Measurements from ENCODE around the gene ARL3. TPM values are rescaled to one million over a fixed set of nuclear protein-coding genes. Genes with fewer than 3 reads are reported as not detected.

The ARL3 gene
- total and polyA plus RNA-seq, 2 experiments from 2014 or later = 8.5 to 22.6 TPM

DNA sequence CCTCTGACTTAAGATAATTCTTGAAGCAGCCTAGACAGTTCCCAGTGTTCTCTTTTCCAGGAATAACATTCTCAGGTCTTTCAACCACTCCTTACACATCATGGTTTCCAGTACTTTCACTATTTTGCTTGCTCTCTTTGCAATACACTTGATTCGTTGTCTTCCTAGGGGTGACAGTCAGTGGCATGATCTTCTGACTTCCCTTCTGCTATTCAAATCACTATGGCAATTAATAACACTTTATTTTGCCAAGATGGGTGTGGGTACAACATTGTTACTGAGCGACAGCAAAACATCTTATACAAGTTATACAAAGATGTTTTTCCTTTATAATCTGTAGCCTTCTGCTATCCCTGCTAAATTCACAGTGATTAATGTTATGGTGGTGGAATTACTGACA lies 15.3 kb downstream of the ARL3 start:
- H2AFZ ChIP-seq = no peak overlapping the region
- no peak overlapping the region for H3K4me3 ChIP-seq
- Mint-ChIP-seq H3K27ac (no peak overlapping the region), H3K27me3 (ENCODE audit: insufficient read depth, low read depth, poor library complexity) (peaks cover 5% of the 10 kb centered on the region), H3K9me3 (no peaks in the 10 kb centered on the region), H3K4me3 (no peak overlapping the region), H3K36me3 (ENCODE audit: low read depth) (peaks cover 30% of the 10 kb centered on the region), H3K4me1 (no peaks in the 10 kb centered on the region; the same call in 2 of the 3 replicates)
- peaks cover 7% of the 10 kb centered on the region; the same call in 1 of the 2 replicates for H3K36me3 ChIP-seq (ENCODE audit: insufficient read depth)
- H3K9me2 ChIP-seq (ENCODE audit: insufficient read depth) = no peaks in the 10 kb centered on the region
- TF ChIP-seq NANOG (IDR thresholded peaks at IDR 0.05; ENCODE audit: borderline replicate concordance) (no peak), ZNF114 (CRISPR knock-in tag; IDR thresholded peaks at IDR 0.05) (no peak), EZH2 (IDR thresholded peaks at IDR 0.05; ENCODE audit: low read depth, unreplicated experiment) (no peak), CREB1 (CRISPR knock-in tag; IDR thresholded peaks at IDR 0.05; ENCODE audit: low read depth) (no peak), STAT1 (IDR thresholded peaks at IDR 0.05; ENCODE audit: unreplicated experiment) (no peak), ZNF462 (CRISPR knock-in tag; IDR thresholded peaks at IDR 0.05) (no peak), POLR2AphosphoS5 (IDR thresholded peaks at IDR 0.05; ENCODE audit: low read depth) (no peak)
- H3K79me2 ChIP-seq (replicated peaks; ENCODE audit: insufficient read depth) = no peaks in the 10 kb centered on the region
- H3K27ac ChIP-seq (ENCODE audit: low read depth) = no peak overlapping the region
- no peak for ATAC-seq
- H4K20me1 ChIP-seq (replicated peaks; ENCODE audit: insufficient read depth) = no peaks in the 10 kb centered on the region; the same call in 1 of the 2 replicates
- H3K4me2 ChIP-seq = no peak overlapping the region
- 0 out of 2 replicates have a peak, but pooled peaks cover 2% of the 10 kb centered on the region for H3F3A ChIP-seq (replicated peaks; ENCODE audit: low read depth)
- no peaks in the 10 kb centered on the region for H3K4me1 ChIP-seq (ENCODE audit: insufficient read depth)
- no peak for DNase-seq (ENCODE audit: low spot score)
- H3K27me3 ChIP-seq (ENCODE audit: insufficient read depth) = no peaks in the 10 kb centered on the region

DNA sequence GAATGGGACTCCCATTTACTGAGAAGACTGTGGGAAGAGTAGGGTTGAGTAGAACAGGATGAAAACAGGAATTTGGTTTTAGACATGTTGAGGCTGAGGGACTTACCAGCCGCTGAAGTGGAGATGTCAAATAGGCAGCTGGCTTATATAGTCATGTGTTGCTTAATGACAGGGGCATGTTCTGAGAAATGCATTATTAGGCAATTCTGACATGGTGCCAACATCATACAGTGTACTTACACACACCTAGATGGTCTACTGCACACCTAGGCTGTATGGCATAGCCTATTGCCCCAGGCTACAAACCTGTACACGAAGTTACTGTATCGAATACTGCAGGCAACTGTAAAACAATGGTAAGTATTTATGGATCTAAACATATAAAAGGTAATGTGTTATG lies 17.5 kb downstream of the ARL3 start:
- Mint-ChIP-seq H3K9me3 (no peaks in the 10 kb centered on the region), H3K36me3 (ENCODE audit: low read depth) (peaks cover 30% of the 10 kb centered on the region), H3K27ac (no peak overlapping the region), H3K4me1 (no peaks in the 10 kb centered on the region; the same call in 2 of the 3 replicates), H3K4me3 (no peak overlapping the region), H3K27me3 (ENCODE audit: insufficient read depth, low read depth, poor library complexity) (peaks cover 5% of the 10 kb centered on the region)
- Histone ChIP-seq H3K27ac (ENCODE audit: low read depth) (no peak overlapping the region), H3K79me2 (replicated peaks; ENCODE audit: insufficient read depth) (no peaks in the 10 kb centered on the region), H3K27me3 (ENCODE audit: insufficient read depth) (no peaks in the 10 kb centered on the region), H4K20me1 (replicated peaks; ENCODE audit: insufficient read depth) (no peaks in the 10 kb centered on the region; the same call in 1 of the 2 replicates), H3K9me2 (ENCODE audit: insufficient read depth) (no peaks in the 10 kb centered on the region), H3K36me3 (ENCODE audit: insufficient read depth) (peaks cover 7% of the 10 kb centered on the region; the same call in 1 of the 2 replicates), H3K4me1 (ENCODE audit: insufficient read depth) (no peaks in the 10 kb centered on the region), H3K4me2 (no peak overlapping the region), H2AFZ (no peak overlapping the region), H3K4me3 (no peak overlapping the region), H3F3A (replicated peaks; ENCODE audit: low read depth) (0 out of 2 replicates have a peak, but pooled peaks cover 2% of the 10 kb centered on the region)
- ATAC-seq = no peak
- no peak for DNase-seq (ENCODE audit: low spot score)
- TF ChIP-seq STAT1 (IDR thresholded peaks at IDR 0.05; ENCODE audit: unreplicated experiment) (no peak), EZH2 (IDR thresholded peaks at IDR 0.05; ENCODE audit: low read depth, unreplicated experiment) (no peak), ZNF331 (CRISPR knock-in tag; IDR thresholded peaks at IDR 0.05; ENCODE audit: low read depth) (no peak)
- TF ChIP-seq, protein P1, sequence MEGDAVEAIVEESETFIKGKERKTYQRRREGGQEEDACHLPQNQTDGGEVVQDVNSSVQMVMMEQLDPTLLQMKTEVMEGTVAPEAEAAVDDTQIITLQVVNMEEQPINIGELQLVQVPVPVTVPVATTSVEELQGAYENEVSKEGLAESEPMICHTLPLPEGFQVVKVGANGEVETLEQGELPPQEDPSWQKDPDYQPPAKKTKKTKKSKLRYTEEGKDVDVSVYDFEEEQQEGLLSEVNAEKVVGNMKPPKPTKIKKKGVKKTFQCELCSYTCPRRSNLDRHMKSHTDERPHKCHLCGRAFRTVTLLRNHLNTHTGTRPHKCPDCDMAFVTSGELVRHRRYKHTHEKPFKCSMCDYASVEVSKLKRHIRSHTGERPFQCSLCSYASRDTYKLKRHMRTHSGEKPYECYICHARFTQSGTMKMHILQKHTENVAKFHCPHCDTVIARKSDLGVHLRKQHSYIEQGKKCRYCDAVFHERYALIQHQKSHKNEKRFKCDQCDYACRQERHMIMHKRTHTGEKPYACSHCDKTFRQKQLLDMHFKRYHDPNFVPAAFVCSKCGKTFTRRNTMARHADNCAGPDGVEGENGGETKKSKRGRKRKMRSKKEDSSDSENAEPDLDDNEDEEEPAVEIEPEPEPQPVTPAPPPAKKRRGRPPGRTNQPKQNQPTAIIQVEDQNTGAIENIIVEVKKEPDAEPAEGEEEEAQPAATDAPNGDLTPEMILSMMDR (conservative IDR thresholded peaks at IDR 0.05; ENCODE audit: low read depth in 2 of 2) = no peak
